Activated CD4-positive, alpha-beta memory T cell treated with anti-CD3 and anti-CD28 coated beads, Interleukin-2, amount 10 ng/mL, durations not matched to agents 7 days and 5 days (primary cell): ENCODE measurements around the gene INPP5A. TPM values are rescaled to one million over a fixed set of nuclear protein-coding genes. Genes with fewer than 3 reads are reported as not detected.

Source experiments
- CTCF ChIA-PET: fragments of 350-600 bp; sonication (Branson Sonifier 250); formaldehyde crosslinking; loops from one replicate; lab custom pipeline; 2021; ENCODE audit warnings: antibody characterized with exemption, inconsistent platforms; lab: Charles Lee
- POLR2A ChIA-PET: fragments of 350-600 bp; sonication (Branson Sonifier 250); formaldehyde crosslinking; loops from one replicate; lab custom pipeline; 2021; ENCODE audit warnings: antibody characterized with exemption; lab: Charles Lee
- DNase-seq: peaks from one replicate; pipeline ENCODE4 v3.0.0-alpha.2; 2020
- H3K27ac Mint-ChIP-seq: one replicate; pipeline ENCODE4 v1.8.0; 2021; ENCODE audit warnings: mild to moderate bottlenecking, mixed read lengths
- H3K27me3 Mint-ChIP-seq: one replicate; pipeline ENCODE4 v1.8.0; 2021; ENCODE audit warnings: mixed read lengths
- H3K36me3 Mint-ChIP-seq: one replicate; pipeline ENCODE4 v1.8.0; 2021; ENCODE audit warnings: low read depth, mixed read lengths
- H3K4me1 Mint-ChIP-seq: one replicate; pipeline ENCODE4 v1.8.0; 2021; ENCODE audit warnings: mixed read lengths
- H3K4me3 Mint-ChIP-seq: one replicate; pipeline ENCODE4 v1.8.0; 2021; ENCODE audit warnings: mild to moderate bottlenecking, mixed read lengths
- H3K9me3 Mint-ChIP-seq: one replicate; pipeline ENCODE4 v1.8.0; 2021; ENCODE audit warnings: mixed read lengths
- total RNA-seq, 2 experiments: library from RNA; stranded (reverse); gene quantifications; one replicate each; pipeline ENCODE4 v1.2.3, GENCODE V29; 2021

The INPP5A gene
- total RNA-seq, 2 experiments from 2014 or later, result 9.3 to 9.5 TPM

DNA sequence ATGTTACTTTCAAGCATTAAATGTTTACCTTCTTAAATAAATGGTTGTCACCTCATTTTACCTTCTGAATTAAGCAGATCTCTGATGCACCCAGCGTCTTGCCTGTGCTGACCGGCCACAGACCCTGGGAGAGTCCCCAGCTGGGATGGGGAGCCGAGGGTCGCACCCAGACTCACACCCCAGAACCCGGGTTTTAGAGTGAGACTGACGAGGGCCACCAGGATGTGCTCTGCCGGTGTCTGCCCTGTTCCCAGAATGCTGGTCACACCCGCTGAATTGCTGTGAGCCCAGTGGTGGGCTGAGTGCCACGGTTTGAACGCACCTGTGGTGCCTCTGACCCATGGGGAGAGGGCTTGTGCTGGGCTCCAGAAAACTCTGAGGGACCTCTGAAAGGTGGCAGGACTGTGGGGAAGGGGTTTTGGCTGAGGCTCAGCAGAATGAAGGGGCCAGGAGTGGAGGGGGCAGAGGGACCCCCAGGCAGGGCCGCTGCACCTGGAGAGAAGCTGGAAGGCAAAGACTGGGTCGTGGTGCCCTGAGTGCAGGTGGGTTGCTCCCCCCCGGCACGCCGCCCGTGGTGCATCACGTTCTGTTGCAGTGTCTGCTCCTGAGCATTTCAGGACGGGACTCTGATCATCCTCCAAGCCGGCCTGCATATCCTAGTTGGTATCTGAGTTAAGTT, 39.2 kb downstream of the INPP5A start:
- POLR2A ChIA-PET, result interaction anchor here (1.1 to 1.2 kb wide), 2 partner anchors 26 to 39 kb away, joined by 3 read pairs; no protein-coding TSS in a partner anchor
- CTCF ChIA-PET, result no interaction called here
- peaks cover 29% of the 10 kb centered on the region for H3K27me3 Mint-ChIP-seq
- DNase-seq, result no peak
- peaks cover 2% of the 10 kb centered on the region for H3K36me3 Mint-ChIP-seq
- peaks cover 15% of the 10 kb centered on the region for H3K4me1 Mint-ChIP-seq
- H3K4me3 Mint-ChIP-seq, result no peak overlapping the region
- no peak overlapping the region for H3K27ac Mint-ChIP-seq
- H3K9me3 Mint-ChIP-seq, result no peaks in the 10 kb centered on the region

DNA sequence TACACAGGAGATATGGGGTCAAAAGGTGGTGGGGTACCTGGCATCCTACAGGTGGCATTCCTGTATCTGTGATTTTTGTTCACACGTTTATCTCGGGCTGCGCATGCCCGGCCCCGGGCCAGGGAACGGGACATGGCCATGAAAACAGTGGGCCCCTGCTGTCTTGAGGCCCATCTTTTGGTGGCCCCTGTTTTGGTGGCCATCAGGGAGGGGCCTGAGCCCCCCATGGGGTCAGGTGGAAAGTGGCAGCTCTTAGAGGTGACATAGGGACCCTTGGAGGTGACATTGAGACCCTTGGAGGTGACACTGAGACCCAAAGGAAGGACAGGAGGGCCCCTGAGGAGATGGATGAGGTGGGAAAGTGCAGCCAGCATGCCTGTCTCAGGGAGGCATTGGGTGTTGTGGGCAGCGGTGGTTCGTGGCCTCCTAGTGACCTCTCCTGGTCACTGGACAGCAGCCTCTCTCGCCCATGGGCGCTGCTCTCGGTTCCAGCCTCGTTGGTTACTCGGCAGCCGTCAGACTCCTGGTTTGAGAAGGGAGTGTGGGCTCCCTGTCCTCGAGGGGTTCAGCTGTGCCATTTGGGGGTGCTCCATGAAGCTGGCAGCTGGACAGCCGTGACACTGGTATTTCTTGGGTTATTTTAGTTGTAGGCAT, 39.9 kb downstream of the INPP5A start:
- DNase-seq, result no peak
- H3K9me3 Mint-ChIP-seq, result no peaks in the 10 kb centered on the region
- POLR2A ChIA-PET, result no interaction called here
- CTCF ChIA-PET, result no interaction called here
- peaks cover 15% of the 10 kb centered on the region for H3K4me1 Mint-ChIP-seq
- no peaks in the 10 kb centered on the region for H3K36me3 Mint-ChIP-seq
- H3K27ac Mint-ChIP-seq, result no peak overlapping the region
- H3K4me3 Mint-ChIP-seq, result no peak overlapping the region
- peaks cover 25% of the 10 kb centered on the region for H3K27me3 Mint-ChIP-seq

DNA sequence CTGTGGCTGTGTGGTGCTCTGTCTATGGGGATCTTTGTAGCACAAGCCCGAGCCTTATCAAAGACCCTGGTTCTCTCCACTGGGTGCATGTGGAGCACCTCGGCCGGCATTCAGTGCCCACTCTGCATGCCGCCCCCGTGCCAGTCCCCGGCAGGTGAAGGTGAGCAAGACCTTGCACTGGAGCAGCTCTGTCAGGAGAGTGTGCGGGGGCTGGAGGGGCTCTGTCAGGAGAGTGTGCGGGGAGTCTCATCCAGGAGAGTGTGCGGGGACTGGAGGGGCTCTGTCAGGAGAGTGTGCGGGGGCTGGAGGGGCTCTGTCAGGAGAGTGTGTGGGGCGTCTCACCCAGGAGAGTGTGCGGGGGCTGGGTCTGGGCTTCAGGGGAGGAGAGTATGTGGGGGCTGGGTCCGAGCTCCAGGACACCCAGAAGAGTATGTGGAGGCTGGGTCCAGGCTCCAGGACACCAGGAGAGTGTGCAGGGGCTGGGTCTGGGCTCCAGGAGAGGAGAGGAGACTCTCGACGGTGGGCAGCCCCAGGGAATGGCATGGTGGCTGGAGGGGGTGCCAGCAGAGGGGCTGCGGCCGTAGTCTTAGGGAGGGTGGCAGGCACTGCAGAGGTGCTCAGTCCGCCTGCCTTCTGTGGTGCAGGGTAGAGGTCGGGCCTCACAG, 40.8 kb downstream of the INPP5A start:
- peaks cover 15% of the 10 kb centered on the region for H3K4me1 Mint-ChIP-seq
- H3K9me3 Mint-ChIP-seq, result no peaks in the 10 kb centered on the region
- peaks cover 30% of the 10 kb centered on the region for H3K27me3 Mint-ChIP-seq
- H3K4me3 Mint-ChIP-seq, result no peak overlapping the region
- H3K27ac Mint-ChIP-seq, result no peak overlapping the region
- no peaks in the 10 kb centered on the region for H3K36me3 Mint-ChIP-seq
- ChIA-PET POLR2A (no interaction called here), CTCF (no interaction called here)
- no peak for DNase-seq

DNA sequence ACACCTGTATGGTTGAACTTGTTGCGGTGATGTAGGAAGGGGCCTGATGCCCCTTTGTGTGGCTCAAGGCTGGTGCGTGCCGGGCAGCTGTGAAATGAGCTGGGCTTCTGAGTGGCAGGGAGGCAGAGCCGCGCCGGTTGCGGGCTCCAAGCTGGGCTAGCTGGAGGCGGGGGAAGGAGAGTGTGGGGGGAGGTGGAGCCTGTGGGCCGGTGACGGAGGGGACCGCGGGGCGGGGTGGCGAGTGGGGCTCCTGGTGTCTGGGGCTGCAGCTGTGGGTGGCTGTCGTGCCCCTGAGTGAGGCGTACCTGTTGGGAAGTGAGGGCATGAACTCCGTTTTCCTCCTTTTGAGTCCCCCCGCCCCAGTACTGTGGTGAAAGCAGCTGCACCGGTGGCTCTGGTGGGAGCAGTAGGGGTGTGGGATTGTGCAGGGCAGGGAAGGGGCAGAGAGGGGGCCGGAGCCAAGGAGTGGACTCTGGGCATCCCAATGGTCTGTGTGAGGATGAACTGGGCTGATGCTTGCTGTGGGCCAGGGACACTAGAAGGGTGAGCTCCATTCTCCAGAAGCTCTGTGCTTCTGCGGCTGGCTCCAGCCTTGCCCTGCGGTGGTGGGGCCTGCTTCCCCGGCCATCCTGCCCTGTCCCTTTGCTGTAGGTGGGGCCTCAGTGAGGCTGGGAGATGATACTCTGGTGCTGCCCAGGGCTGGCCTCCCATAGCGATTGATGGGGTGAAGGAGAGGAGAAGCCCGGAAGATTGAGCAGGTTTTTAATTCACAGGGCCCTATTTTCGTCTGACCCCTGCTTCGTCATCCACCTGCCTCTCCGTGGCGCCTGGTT, 41.7 kb downstream of the INPP5A start:
- Mint-ChIP-seq H3K27me3 (peaks cover 32% of the 10 kb centered on the region), H3K4me1 (peaks cover 15% of the 10 kb centered on the region)
- CTCF ChIA-PET, result no interaction called here

DNA sequence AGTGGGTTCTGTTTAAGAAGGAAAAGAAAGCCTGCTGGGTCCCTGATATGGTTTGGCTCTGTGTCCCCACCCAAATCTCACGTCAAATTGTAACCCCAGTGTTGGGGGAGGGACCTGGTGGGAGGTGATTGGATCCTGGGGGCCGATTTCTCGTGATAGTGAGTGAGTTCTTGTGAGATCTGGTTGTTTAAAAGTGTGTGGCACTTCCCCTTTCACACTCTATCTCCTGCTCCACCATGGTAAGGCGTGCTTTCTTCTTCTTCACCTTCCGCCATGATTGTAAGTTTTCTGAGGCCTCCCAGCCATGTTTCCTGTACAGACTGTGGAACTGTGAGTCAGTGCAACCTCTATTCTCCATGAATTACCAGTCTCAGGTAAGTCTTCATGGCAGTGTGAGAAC, 42.6 kb downstream of the INPP5A start:
- no peak overlapping the region for H3K4me3 Mint-ChIP-seq
- H3K27ac Mint-ChIP-seq, result no peak overlapping the region
- H3K36me3 Mint-ChIP-seq, result no peaks in the 10 kb centered on the region
- H3K9me3 Mint-ChIP-seq, result no peaks in the 10 kb centered on the region
- ChIA-PET CTCF (no interaction called here), POLR2A (interaction anchor here (0.8 kb wide), 1 partner anchor 8 kb away, joined by 3 read pairs; no protein-coding TSS in a partner anchor)
- H3K4me1 Mint-ChIP-seq, result peaks cover 11% of the 10 kb centered on the region
- H3K27me3 Mint-ChIP-seq, result peaks cover 32% of the 10 kb centered on the region
- DNase-seq, result no peak

More for the DNA sequence above, 41.7 kb downstream of the INPP5A start:
- DNase-seq, result no peak
- no peaks in the 10 kb centered on the region for H3K9me3 Mint-ChIP-seq
- no peaks in the 10 kb centered on the region for H3K36me3 Mint-ChIP-seq
- no peak overlapping the region for H3K4me3 Mint-ChIP-seq
- no peak overlapping the region for H3K27ac Mint-ChIP-seq
- POLR2A ChIA-PET, result no interaction called here

DNA sequence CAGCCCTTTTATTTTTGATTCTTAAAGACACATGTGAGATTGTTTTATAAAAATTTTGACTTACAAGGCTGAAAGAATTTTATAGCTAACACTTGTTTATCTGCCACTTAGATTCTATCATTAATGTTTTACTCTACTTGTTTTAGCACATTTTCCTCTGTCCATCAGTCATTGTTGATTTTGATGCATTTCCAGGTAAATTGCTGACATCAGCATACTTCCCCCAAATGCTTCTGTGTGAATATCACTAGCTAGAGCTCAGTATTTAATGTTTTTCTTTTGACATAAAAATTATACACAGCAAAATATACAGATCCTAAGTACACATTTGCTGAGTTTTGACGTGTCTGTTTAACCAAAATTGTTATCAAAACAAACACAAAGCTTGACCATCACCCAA, 43.0 kb downstream of the INPP5A start:
- POLR2A ChIA-PET, result interaction anchor here (0.8 kb wide), 1 partner anchor 8 kb away, joined by 3 read pairs; no protein-coding TSS in a partner anchor
- H3K4me1 Mint-ChIP-seq, result peaks cover 6% of the 10 kb centered on the region
- H3K9me3 Mint-ChIP-seq, result no peaks in the 10 kb centered on the region
- peaks cover 32% of the 10 kb centered on the region for H3K27me3 Mint-ChIP-seq
- CTCF ChIA-PET, result no interaction called here
- H3K27ac Mint-ChIP-seq, result no peak overlapping the region
- no peak overlapping the region for H3K4me3 Mint-ChIP-seq
- no peak for DNase-seq
- H3K36me3 Mint-ChIP-seq, result no peaks in the 10 kb centered on the region

DNA sequence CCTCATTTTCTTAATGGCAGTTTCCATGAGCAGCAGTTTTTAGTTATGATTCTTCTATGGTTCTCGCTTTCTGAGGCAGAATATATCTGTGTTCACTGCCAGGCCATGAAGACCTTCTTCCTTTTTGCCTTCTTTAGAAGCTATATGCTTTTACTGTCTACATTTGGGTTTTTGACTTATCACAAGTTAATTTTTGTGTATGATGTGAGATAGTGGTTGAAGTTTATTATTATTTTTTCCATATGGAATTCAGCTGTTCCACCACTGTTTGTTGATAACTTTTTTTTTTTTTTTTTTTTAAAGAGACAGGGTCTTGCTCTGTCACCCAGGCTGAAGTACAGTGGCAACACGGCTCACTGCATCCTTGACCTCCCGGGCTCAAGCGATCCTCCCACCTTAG, 44.5 kb downstream of the INPP5A start:
- Mint-ChIP-seq H3K36me3 (peaks cover 5% of the 10 kb centered on the region), H3K9me3 (no peaks in the 10 kb centered on the region), H3K27me3 (peaks cover 25% of the 10 kb centered on the region), H3K4me3 (no peak overlapping the region), H3K4me1 (peaks cover 2% of the 10 kb centered on the region), H3K27ac (no peak overlapping the region)
- DNase-seq, result no peak
- CTCF ChIA-PET, result no interaction called here
- POLR2A ChIA-PET, result no interaction called here

DNA sequence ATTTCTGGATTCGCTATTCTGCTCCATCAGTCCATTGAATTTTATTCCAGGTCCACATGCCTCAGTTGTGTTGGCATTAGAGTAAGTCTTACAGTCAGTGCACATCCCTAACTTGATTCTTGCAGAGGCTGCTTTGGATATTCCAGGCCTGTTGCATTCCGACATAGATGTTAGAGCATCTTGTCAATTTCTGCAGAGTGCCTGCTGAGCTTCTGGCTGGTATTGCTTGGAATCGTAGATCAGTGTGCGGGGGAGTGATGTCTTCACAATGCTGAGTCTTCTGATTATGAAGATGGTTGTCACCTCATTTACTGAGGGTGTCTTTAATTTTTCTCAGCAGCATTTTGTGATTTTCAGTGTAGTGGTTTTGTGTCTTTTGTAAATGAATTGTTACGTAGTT, 45.2 kb downstream of the INPP5A start:
- Mint-ChIP-seq H3K4me3 (no peak overlapping the region), H3K27ac (no peak overlapping the region), H3K9me3 (no peaks in the 10 kb centered on the region), H3K36me3 (peaks cover 5% of the 10 kb centered on the region), H3K4me1 (peaks cover 3% of the 10 kb centered on the region), H3K27me3 (peaks cover 26% of the 10 kb centered on the region)
- ChIA-PET POLR2A (no interaction called here), CTCF (no interaction called here)
- DNase-seq, result no peak

DNA sequence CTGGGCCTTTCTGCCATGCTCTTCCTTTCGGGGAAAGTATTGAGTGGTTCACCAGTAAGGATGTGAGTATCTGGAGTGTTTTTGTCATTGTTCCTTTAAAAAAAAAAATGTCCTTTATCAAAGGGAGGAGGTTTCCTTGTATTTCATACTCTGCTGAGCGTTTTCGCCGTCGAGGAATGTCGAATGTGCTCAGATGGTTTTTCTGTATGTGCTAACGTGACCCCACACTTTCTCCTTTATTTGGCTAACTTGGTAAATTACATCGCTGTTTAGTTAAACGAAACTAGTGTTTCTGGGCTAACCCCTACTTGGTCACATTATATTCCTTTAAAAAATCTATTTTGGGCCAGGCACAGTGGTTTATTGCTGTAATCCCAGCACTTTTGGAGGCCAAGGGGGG, 45.9 kb downstream of the INPP5A start:
- no peaks in the 10 kb centered on the region for H3K9me3 Mint-ChIP-seq
- no peak for DNase-seq
- H3K4me3 Mint-ChIP-seq, result no peak overlapping the region
- POLR2A ChIA-PET, result no interaction called here
- CTCF ChIA-PET, result no interaction called here
- peaks cover 5% of the 10 kb centered on the region for H3K36me3 Mint-ChIP-seq
- peaks cover 26% of the 10 kb centered on the region for H3K27me3 Mint-ChIP-seq
- peaks cover 9% of the 10 kb centered on the region for H3K4me1 Mint-ChIP-seq
- H3K27ac Mint-ChIP-seq, result no peak overlapping the region

DNA sequence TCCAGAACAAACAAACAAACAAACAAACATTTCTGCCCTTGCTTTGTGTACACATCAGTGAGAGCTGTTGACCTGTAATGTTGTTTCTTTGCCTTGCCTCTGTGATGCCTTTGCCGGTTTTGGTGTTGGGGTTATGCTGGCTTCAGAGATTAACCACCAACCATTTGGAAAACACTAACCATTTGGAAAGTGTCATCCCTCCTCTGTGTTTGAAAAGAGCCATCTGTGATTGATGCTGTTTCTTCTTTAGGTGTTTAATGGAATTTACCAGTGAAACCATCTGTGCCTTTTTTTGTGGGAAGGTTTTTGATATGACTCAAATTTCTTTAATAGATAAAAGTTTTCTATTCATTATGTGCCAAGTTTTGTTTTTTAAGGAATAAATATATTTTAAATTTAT, 46.5 kb downstream of the INPP5A start:
- Mint-ChIP-seq H3K4me1 (peaks cover 15% of the 10 kb centered on the region), H3K36me3 (peaks cover 8% of the 10 kb centered on the region), H3K9me3 (peaks cover 3% of the 10 kb centered on the region), H3K27me3 (peaks cover 24% of the 10 kb centered on the region), H3K4me3 (no peak overlapping the region), H3K27ac (no peak overlapping the region)
- POLR2A ChIA-PET, result interaction anchor here (1.3 kb wide), 1 partner anchor 42 kb away, joined by 3 read pairs; no protein-coding TSS in a partner anchor
- DNase-seq, result no peak
- CTCF ChIA-PET, result no interaction called here

DNA sequence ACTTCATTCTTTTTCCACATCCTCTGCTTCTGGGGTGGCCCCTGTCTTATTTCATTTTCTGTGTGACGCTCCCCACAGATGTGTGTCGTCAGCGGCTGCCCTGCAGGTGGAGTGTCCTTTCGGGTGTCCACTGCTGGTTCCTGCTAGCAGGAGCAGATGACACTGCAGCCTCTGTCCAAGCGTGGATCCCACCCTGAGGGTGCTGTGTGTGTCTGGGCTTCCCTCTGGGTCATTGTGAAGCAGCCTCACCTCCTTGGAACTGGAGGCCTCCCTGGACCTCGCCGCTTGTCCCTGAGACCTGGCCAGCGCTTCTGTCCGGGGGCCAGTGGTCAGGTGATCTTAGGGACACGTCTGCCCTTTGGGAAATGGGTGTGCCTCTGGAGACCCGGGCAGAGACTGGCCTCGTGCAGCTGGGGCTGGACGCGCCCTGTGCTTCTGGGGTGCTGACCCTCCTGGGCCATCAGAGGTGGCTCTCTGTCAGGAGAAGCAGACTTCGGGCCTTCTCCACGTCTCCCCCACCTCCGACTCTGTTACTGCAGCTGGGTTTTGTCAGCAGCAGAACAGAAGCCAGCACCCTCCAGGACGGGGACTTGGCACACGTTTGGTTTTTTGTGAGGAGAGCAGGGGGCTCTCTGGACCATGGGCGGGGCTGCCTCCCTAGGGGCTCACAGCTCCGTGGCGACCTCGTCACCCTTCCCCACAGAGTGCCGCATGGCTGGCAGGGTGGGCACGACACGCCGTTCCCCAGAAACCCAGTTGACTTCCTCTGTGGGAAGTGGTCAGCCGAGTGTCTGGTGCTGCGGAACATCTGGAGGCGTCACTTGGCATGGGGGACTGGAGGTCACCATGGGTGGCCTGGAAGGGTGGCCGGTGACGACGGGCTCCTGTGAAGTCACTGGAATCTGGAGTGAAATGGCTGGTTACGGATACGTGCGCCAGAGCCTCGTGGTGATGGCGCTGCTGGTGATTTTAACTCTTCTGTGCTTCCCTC, 48.4 kb downstream of the INPP5A start:
- no peak overlapping the region for H3K27ac Mint-ChIP-seq
- peaks cover 13% of the 10 kb centered on the region for H3K36me3 Mint-ChIP-seq
- DNase-seq, result no peak
- POLR2A ChIA-PET, result no interaction called here
- H3K9me3 Mint-ChIP-seq, result peaks cover 3% of the 10 kb centered on the region
- peaks cover 16% of the 10 kb centered on the region for H3K27me3 Mint-ChIP-seq
- H3K4me3 Mint-ChIP-seq, result no peak overlapping the region
- CTCF ChIA-PET, result no interaction called here
- peaks cover 16% of the 10 kb centered on the region for H3K4me1 Mint-ChIP-seq

DNA sequence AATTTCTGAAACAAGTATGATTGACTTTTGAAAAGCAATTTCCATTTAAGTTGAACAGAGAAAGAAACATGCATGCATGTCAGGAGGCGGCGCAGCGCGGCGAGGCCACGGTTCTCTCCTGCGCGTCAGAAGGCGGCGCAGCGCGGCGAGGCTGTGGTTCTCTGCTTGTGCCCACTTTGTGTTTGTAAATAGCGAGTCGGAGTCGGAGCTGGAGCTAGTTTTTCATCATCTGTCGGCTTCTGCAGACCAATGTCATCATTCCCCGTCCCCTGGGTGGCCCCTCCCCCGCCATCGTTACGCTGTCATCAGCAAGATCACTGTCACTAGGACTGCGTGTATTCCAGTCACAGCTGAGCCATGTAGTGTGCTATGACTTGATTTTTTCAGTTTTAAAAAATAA, 49.2 kb downstream of the INPP5A start:
- Mint-ChIP-seq H3K9me3 (peaks cover 3% of the 10 kb centered on the region), H3K27me3 (peaks cover 12% of the 10 kb centered on the region), H3K36me3 (peaks cover 13% of the 10 kb centered on the region), H3K27ac (no peak overlapping the region), H3K4me3 (no peak overlapping the region), H3K4me1 (peaks cover 16% of the 10 kb centered on the region)
- CTCF ChIA-PET, result no interaction called here
- no peak for DNase-seq
- POLR2A ChIA-PET, result no interaction called here
